Mesothelial cell of epicardium (in vitro differentiated cells): ENCODE results near the gene ZFAND3. TPM values are rescaled to one million over a fixed set of nuclear protein-coding genes. Genes with fewer than 3 reads are reported as not detected.
A peak's percentile ranks its signal among the peaks of the same experiment; 100 is the strongest.

Experiments used
- DNase-seq, 2 experiments: peaks; one replicate each; pipeline ENCODE4 v3.0.0; 2021; ENCODE audit warnings: low spot score in 2 of 2; ENCODE audit not compliant: unreplicated experiment in 2 of 2
- H3K27ac Mint-ChIP-seq: 2 replicates; pipeline ENCODE4 v1.8.0; 2021; ENCODE audit warnings: mixed read lengths
- H3K27me3 Mint-ChIP-seq: 2 replicates; pipeline ENCODE4 v1.8.0; 2021; ENCODE audit warnings: low read depth, mixed read lengths
- H3K36me3 Mint-ChIP-seq: 2 replicates; pipeline ENCODE4 v1.8.0; 2021; ENCODE audit warnings: mixed read lengths
- H3K4me1 Mint-ChIP-seq: 2 replicates; pipeline ENCODE4 v1.8.0; 2021; ENCODE audit warnings: mixed read lengths
- H3K4me3 Mint-ChIP-seq: 2 replicates; pipeline ENCODE4 v1.8.0; 2021; ENCODE audit warnings: mild to moderate bottlenecking, moderate library complexity, mixed read lengths
- H3K9me3 Mint-ChIP-seq: 2 replicates; pipeline ENCODE4 v1.8.0; 2021; ENCODE audit warnings: mixed read lengths
- CTCF ChIP-seq: fragments of 200-600 bp; sonication (generic); IDR thresholded peaks from one replicate; pipeline ENCODE4 v1.5.0; 2021; ENCODE audit warnings: antibody characterized with exemption; ENCODE audit not compliant: unreplicated experiment
- total RNA-seq: library from RNA; stranded (reverse); gene quantifications from 3 replicates; pipeline ENCODE4 v1.2.1, GENCODE V29; 2021

ZFAND3 gene
- total RNA-seq, 1 donor from 2014 or later, result 81.2 TPM

- Mint-ChIP-seq H3K27ac (peak overlapping the region; percentile 63), H3K9me3 (no peaks in the 10 kb centered on the region), H3K27me3 (no peaks in the 10 kb centered on the region), H3K36me3 (peaks cover 3% of the 10 kb centered on the region), H3K4me1 (peaks cover 25% of the 10 kb centered on the region), H3K4me3 (no peak overlapping the region)
- TF ChIP-seq CTCF, result no peak
- DNase-seq, result no peak
Observed at GRCh38 chr6:37920667-37921066, 101.1 kb downstream of the ZFAND3 start.

GRCh38 chr6:37922563-37922962, 103.0 kb downstream of the ZFAND3 start:
- no peaks in the 10 kb centered on the region for H3K36me3 Mint-ChIP-seq
- H3K9me3 Mint-ChIP-seq, result no peaks in the 10 kb centered on the region
- H3K27me3 Mint-ChIP-seq, result no peaks in the 10 kb centered on the region
- no peak overlapping the region for H3K4me3 Mint-ChIP-seq
- no peak for TF ChIP-seq CTCF
- H3K4me1 Mint-ChIP-seq, result peaks cover 17% of the 10 kb centered on the region
- no peak overlapping the region for H3K27ac Mint-ChIP-seq
- no peak for DNase-seq

- Mint-ChIP-seq H3K36me3 (no peaks in the 10 kb centered on the region), H3K27ac (no peak overlapping the region), H3K9me3 (no peaks in the 10 kb centered on the region), H3K4me3 (no peak overlapping the region), H3K4me1 (peaks cover 11% of the 10 kb centered on the region), H3K27me3 (no peaks in the 10 kb centered on the region)
- TF ChIP-seq CTCF, result no peak
- DNase-seq, result no peak
Observed at GRCh38 chr6:37923514-37923913, 104.0 kb downstream of the ZFAND3 start.

- Mint-ChIP-seq H3K9me3 (no peaks in the 10 kb centered on the region), H3K36me3 (no peaks in the 10 kb centered on the region), H3K4me3 (no peak overlapping the region), H3K27ac (no peak overlapping the region), H3K27me3 (no peaks in the 10 kb centered on the region), H3K4me1 (no peaks in the 10 kb centered on the region)
- no peak for TF ChIP-seq CTCF
- DNase-seq, result no peak
Observed at GRCh38 chr6:37926661-37927060, 107.1 kb downstream of the ZFAND3 start.

- Mint-ChIP-seq H3K27ac (no peak overlapping the region), H3K4me3 (no peak overlapping the region), H3K36me3 (no peaks in the 10 kb centered on the region), H3K9me3 (no peaks in the 10 kb centered on the region), H3K4me1 (no peaks in the 10 kb centered on the region), H3K27me3 (no peaks in the 10 kb centered on the region)
- TF ChIP-seq CTCF, result no peak
- DNase-seq, result no peak
Observed at GRCh38 chr6:37928217-37928616, 108.7 kb downstream of the ZFAND3 start.
